Keratinocyte (primary cell): Measurements from ENCODE around the gene AKR1C3. TPM values are rescaled to one million over a fixed set of nuclear protein-coding genes. Genes with fewer than 3 reads are reported as not detected.

Experiments used
- DNase-seq: peaks from one replicate; pipeline ENCODE4 v3.0.0-alpha.2; 2011; ENCODE audit warnings: low read depth, missing footprints, low spot score
- FAIRE-seq: peaks from 2 replicates; lab custom pipeline; 2011; peaks lifted over from hg19 to GRCh38; lab: Jason Lieb, UNC
- H2AFZ ChIP-seq: 2 replicates; pipeline ENCODE4 v1.6.0; 2012; ENCODE audit warnings: low read length, control low read depth, inconsistent platforms; ENCODE audit not compliant: control insufficient read depth
- H3K27ac ChIP-seq: 2 replicates; pipeline ENCODE4 v1.5.1; 2011; ENCODE audit warnings: low read length; ENCODE audit not compliant: control insufficient read depth, insufficient read depth
- H3K27me3 ChIP-seq: 3 replicates; pipeline ENCODE4 v1.6.0; 2011; ENCODE audit warnings: low read length; ENCODE audit not compliant: control insufficient read depth, insufficient read depth; ENCODE audit errors: extremely low read depth
- H3K36me3 ChIP-seq, 2 experiments: 2 replicates in 1 of 2; 3 replicates in 1 of 2; pipeline ENCODE4 v1.5.1; 2011; ENCODE audit warnings: low read length in 2 of 2, mild to moderate bottlenecking in 1 of 2; ENCODE audit not compliant: control insufficient read depth in 2 of 2, insufficient read depth in 2 of 2; ENCODE audit errors: extremely low read depth in 1 of 2
- H3K4me1 ChIP-seq: 3 replicates; pipeline ENCODE4 v1.5.1; 2011; ENCODE audit warnings: low read length; ENCODE audit not compliant: control insufficient read depth, insufficient read depth; ENCODE audit errors: extremely low read depth
- H3K4me2 ChIP-seq: 3 replicates; pipeline ENCODE4 v1.6.0; 2011; ENCODE audit warnings: low read depth, low read length; ENCODE audit not compliant: control insufficient read depth, insufficient read depth; ENCODE audit errors: extremely low read depth
- H3K4me3 ChIP-seq, 3 experiments: fragments of 200-600 bp in 1 of 3; sonication (generic) in 1 of 3; 2 replicates in 2 of 3; 3 replicates in 1 of 3; pipeline ENCODE4 v1.5.1; 2011 to 2016; ENCODE audit warnings: low read length in 3 of 3, mild to moderate bottlenecking in 3 of 3, control low read depth in 2 of 3, inconsistent platforms in 1 of 3, low read depth in 1 of 3, mixed read lengths in 1 of 3, mixed run types in 1 of 3, moderate library complexity in 1 of 3; ENCODE audit not compliant: control insufficient read depth in 2 of 3, insufficient read depth in 2 of 3; ENCODE audit errors: extremely low read depth in 1 of 3
- H3K79me2 ChIP-seq: 2 replicates; pipeline ENCODE4 v1.6.0; 2012; ENCODE audit warnings: low read length; ENCODE audit not compliant: control insufficient read depth, insufficient read depth
- H3K9ac ChIP-seq: 3 replicates; pipeline ENCODE4 v1.6.0; 2011; ENCODE audit warnings: low read length; ENCODE audit not compliant: control insufficient read depth, insufficient read depth; ENCODE audit errors: extremely low read depth
- H3K9me1 ChIP-seq: 3 replicates; pipeline ENCODE4 v1.6.0; 2011; ENCODE audit warnings: low read length; ENCODE audit not compliant: control insufficient read depth, insufficient read depth; ENCODE audit errors: extremely low read depth
- H3K9me3 ChIP-seq: 2 replicates; pipeline ENCODE4 v1.5.1; 2012; ENCODE audit warnings: low read depth, low read length; ENCODE audit not compliant: control insufficient read depth
- H4K20me1 ChIP-seq: 3 replicates; pipeline ENCODE4 v1.6.0; 2011; ENCODE audit warnings: low read length; ENCODE audit not compliant: control insufficient read depth, insufficient read depth; ENCODE audit errors: extremely low read depth
- EZH2 ChIP-seq: IDR thresholded peaks from one replicate; pipeline ENCODE4 v1.6.1; 2012; ENCODE audit warnings: inconsistent platforms, mild to moderate bottlenecking, low read length, moderate library complexity
- dilution Hi-C: fragments of 300-500 bp; cut with MboI; formaldehyde crosslinking; loops from one replicate; pipeline ENCODE4 v1.7.0; 2020; ENCODE audit warnings: low sequenced_read_pairs; ENCODE audit not compliant: extremely low pct_ligation_motif_present
- polyA plus RNA-seq, 5 experiments: library from polyadenylated mRNA; depleted of rRNA in 3 of 5; stranded (reverse) in 3 of 5; stranded (forward) in 1 of 5; unstranded in 1 of 5; fragments of >200 nt; gene quantifications; 1 replicate in 1 of 5; 2 replicates in 3 of 5; 3 replicates in 1 of 5; pipeline versions ENCODE4 v1.2.1 to v1.2.3, GENCODE V29; 2011 to 2012; ENCODE audit warnings: missing spikeins in 2 of 5, low read depth in 1 of 5, low replicate concordance in 1 of 5
- TF ChIP-seq, protein P1 (sequence below), 3 experiments: IDR thresholded peaks in 1 of 3; conservative IDR thresholded peaks in 1 of 3; optimal IDR thresholded peaks in 1 of 3; 2 replicates in 2 of 3; 3 replicates in 1 of 3; pipeline versions ENCODE3 to v1.5.1; 2011; ENCODE audit warnings: low read length in 3 of 3, mild to moderate bottlenecking in 3 of 3, moderate library complexity in 2 of 3, control low read depth in 1 of 3, inconsistent platforms in 1 of 3; ENCODE audit not compliant: insufficient read depth in 2 of 3; ENCODE audit errors: extremely low read depth in 1 of 3

Gene AKR1C3
- polyA plus RNA-seq, 1 donor (not counting 4 experiments of a cell fraction or from before 2014, with no cell fraction given), result 27.3 TPM

DNA sequence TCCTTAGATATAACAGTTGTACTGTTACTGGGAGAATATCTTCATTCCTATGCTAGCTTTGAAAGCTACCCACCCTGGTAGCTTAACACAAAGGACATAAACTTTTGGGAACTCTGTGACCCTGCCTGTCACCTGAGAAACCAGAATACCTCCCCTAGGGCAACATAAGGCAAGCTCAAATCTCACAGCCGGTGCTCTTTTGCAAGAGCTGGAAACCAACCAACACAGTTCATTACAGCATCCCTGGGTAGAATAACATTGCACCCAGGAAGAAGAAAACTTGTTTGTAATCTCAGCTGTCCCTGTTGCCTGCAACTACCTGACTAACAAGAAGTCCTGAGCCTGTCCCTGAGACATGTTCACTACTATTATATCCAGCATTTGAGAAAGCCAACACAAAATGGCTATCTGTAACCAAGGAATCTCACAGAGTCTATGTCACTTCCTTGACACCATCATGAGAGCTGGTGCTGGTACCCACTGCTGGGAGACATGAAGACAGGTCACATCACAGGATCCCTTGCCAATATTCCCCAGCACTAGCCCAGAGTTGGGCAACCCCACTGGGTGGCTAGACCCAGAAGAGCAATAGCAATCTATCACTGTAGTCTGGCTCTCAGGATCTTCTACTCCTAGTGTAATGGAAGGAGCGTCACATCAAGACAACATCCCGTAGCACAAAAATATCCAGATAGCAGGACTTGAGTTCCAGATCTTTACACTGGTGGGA lies 31.3 kb downstream of the AKR1C3 start:
- Histone ChIP-seq H4K20me1 (no peaks in the 10 kb centered on the region), H3K9ac (no peak overlapping the region), H3K9me3 (no peaks in the 10 kb centered on the region), H3K4me2 (no peak overlapping the region), H2AFZ (no peak overlapping the region), H3K27ac (no peak overlapping the region), H3K9me1 (no peaks in the 10 kb centered on the region), H3K4me1 (no peaks in the 10 kb centered on the region), H3K27me3 (peaks cover 4% of the 10 kb centered on the region), H3K4me3 (no peak overlapping the region), H3K36me3 (no peaks in the 10 kb centered on the region), H3K79me2 (no peaks in the 10 kb centered on the region)
- dilution Hi-C loops, result no loop called here
- DNase-seq (no peak), FAIRE-seq (no peak)
- no peak for TF ChIP-seq EZH2
- TF ChIP-seq, protein P1, sequence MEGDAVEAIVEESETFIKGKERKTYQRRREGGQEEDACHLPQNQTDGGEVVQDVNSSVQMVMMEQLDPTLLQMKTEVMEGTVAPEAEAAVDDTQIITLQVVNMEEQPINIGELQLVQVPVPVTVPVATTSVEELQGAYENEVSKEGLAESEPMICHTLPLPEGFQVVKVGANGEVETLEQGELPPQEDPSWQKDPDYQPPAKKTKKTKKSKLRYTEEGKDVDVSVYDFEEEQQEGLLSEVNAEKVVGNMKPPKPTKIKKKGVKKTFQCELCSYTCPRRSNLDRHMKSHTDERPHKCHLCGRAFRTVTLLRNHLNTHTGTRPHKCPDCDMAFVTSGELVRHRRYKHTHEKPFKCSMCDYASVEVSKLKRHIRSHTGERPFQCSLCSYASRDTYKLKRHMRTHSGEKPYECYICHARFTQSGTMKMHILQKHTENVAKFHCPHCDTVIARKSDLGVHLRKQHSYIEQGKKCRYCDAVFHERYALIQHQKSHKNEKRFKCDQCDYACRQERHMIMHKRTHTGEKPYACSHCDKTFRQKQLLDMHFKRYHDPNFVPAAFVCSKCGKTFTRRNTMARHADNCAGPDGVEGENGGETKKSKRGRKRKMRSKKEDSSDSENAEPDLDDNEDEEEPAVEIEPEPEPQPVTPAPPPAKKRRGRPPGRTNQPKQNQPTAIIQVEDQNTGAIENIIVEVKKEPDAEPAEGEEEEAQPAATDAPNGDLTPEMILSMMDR (optimal IDR thresholded peaks at IDR 0.05 in 1 of 3, IDR thresholded peaks at IDR 0.05 in 1 of 3, conservative IDR thresholded peaks at IDR 0.05 in 1 of 3; ENCODE audit: extremely low read depth in 1 of 3, insufficient read depth in 2 of 3, low read length in 3 of 3), result no peak

DNA sequence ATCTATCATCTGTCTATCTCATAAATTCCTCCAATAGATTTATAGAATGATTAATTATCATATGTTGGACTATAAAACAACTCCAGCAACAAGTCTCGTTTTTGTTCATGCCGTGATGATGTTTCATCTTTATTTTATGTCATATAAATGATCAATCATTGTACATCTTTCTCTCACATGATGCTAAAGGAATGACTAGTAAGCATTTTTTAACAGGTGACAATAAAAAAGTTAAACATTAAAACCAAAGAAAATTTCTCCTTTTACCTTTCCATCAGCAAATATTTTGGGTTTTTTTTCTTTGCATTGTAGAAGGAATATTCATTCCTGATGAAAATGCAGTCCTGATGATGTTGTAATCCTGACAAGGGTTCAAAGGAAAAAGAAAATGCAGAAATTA lies 41.4 kb downstream of the AKR1C3 start:
- H3K9ac ChIP-seq, result no peak overlapping the region
- no peaks in the 10 kb centered on the region for H3K27me3 ChIP-seq
- H3K79me2 ChIP-seq, result no peaks in the 10 kb centered on the region
- no peak overlapping the region for H3K4me3 ChIP-seq
- H3K27ac ChIP-seq, result no peak overlapping the region
- no peak overlapping the region for H3K4me2 ChIP-seq
- no peak for FAIRE-seq
- no peaks in the 10 kb centered on the region for H3K4me1 ChIP-seq
- no peaks in the 10 kb centered on the region for H3K9me1 ChIP-seq
- no peaks in the 10 kb centered on the region for H4K20me1 ChIP-seq
- no peak for DNase-seq
- no peaks in the 10 kb centered on the region for H3K9me3 ChIP-seq
- H2AFZ ChIP-seq, result no peak overlapping the region
- TF ChIP-seq, protein P1 (optimal IDR thresholded peaks at IDR 0.05 in 1 of 3, IDR thresholded peaks at IDR 0.05 in 1 of 3, conservative IDR thresholded peaks at IDR 0.05 in 1 of 3; ENCODE audit: extremely low read depth in 1 of 3, insufficient read depth in 2 of 3, low read length in 3 of 3), result no peak
- no peak for TF ChIP-seq EZH2
- H3K36me3 ChIP-seq, result no peaks in the 10 kb centered on the region
- dilution Hi-C loops, result no loop called here
